SH-SY5Y (cell line): ENCODE data around the gene NKX2-3.

Source experiments
- GATA2 ChIP-seq: IDR thresholded peaks from 2 replicates; pipeline ENCODE4 v1.6.1; 2011; ENCODE audit warnings: mild to moderate bottlenecking, low read depth, low read length
- GATA3 ChIP-seq: IDR thresholded peaks from 2 replicates; pipeline ENCODE4 v1.6.1; 2011; ENCODE audit warnings: low read depth, mild to moderate bottlenecking, low read length, moderate library complexity

The NKX2-3 gene

GRCh38 chr10:99532687-99533495 lies at the start of gene NKX2-3:
NKX2-3 (plus strand) TSS chr10:99532942; CDS start chr10:99533132, 190 bp downstream.
- TF ChIP-seq GATA3 (no peak), GATA2 (no peak)

GRCh38 chr10:99484626-99485581 lies 47.8 kb upstream of the NKX2-3 start:
- TF ChIP-seq GATA2 (no peak), GATA3 (no peak)

GRCh38 chr10:99487125-99487807 lies 45.5 kb upstream of the NKX2-3 start:
- TF ChIP-seq GATA3 (no peak), GATA2 (no peak)

GRCh38 chr10:99489271-99489670 lies 43.5 kb upstream of the NKX2-3 start:
- no peak for TF ChIP-seq GATA3
- no peak for TF ChIP-seq GATA2

- TF ChIP-seq GATA3: no peak
- no peak for TF ChIP-seq GATA2
Measured at GRCh38 chr10:99497343-99498025, 35.3 kb upstream of the NKX2-3 start.

GRCh38 chr10:99506416-99506815 lies 26.3 kb upstream of the NKX2-3 start:
- TF ChIP-seq GATA2 (no peak), GATA3 (no peak)

GRCh38 chr10:99507265-99507664 lies 25.5 kb upstream of the NKX2-3 start:
- no peak for TF ChIP-seq GATA3
- TF ChIP-seq GATA2: no peak

- no peak for TF ChIP-seq GATA3
- no peak for TF ChIP-seq GATA2
Measured at GRCh38 chr10:99513061-99513460, 19.7 kb upstream of the NKX2-3 start.

GRCh38 chr10:99519690-99520039 lies 13.1 kb upstream of the NKX2-3 start:
- TF ChIP-seq GATA2: no peak

- TF ChIP-seq GATA3 (no peak), GATA2 (no peak)
Measured at GRCh38 chr10:99520040-99520846, 12.5 kb upstream of the NKX2-3 start.

- TF ChIP-seq GATA3: no peak
- no peak for TF ChIP-seq GATA2
Measured at GRCh38 chr10:99520847-99521764, 11.6 kb upstream of the NKX2-3 start.

GRCh38 chr10:99521765-99522469 lies 10.8 kb upstream of the NKX2-3 start:
- TF ChIP-seq GATA3 (no peak), GATA2 (no peak)
